H1 (cell line): ENCODE data around the gene EPHA7. TPM values are rescaled to one million over a fixed set of nuclear protein-coding genes. Genes with fewer than 3 reads are reported as not detected.

Experiments
- CTCF ChIA-PET: fragments of 300-600 bp; sonication (Branson Sonifier 250); formaldehyde crosslinking; loops from one replicate; lab custom pipeline; 2021; ENCODE audit not compliant: partially characterized antibody; lab: Charles Lee
- POLR2A ChIA-PET: fragments of 300-600 bp; sonication (Branson Sonifier 250); formaldehyde crosslinking; loops from one replicate; lab custom pipeline; 2021; ENCODE audit warnings: inconsistent platforms; ENCODE audit not compliant: partially characterized antibody; lab: Charles Lee
- DNase-seq, 2 experiments: peaks; one replicate each; pipeline versions ENCODE4 v3.0.0 to v3.0.0-alpha.2; 2010 to 2022; ENCODE audit warnings: low spot score in 2 of 2, low read depth in 1 of 2, mixed read lengths in 1 of 2
- FAIRE-seq: peaks from 2 replicates; lab custom pipeline; 2011; peaks lifted over from hg19 to GRCh38; lab: Jason Lieb, UNC
- H2AFZ ChIP-seq: 2 replicates; pipeline ENCODE4 v1.8.1; 2012; ENCODE audit warnings: low read length, inconsistent platforms
- H2AK5ac ChIP-seq: 2 replicates; pipeline ENCODE4 v1.6.1; 2013; ENCODE audit warnings: low read depth, low read length
- H2BK120ac ChIP-seq: replicated peaks from 2 replicates; pipeline ENCODE3; 2013; ENCODE audit warnings: low read depth, low read length, inconsistent platforms
- H2BK12ac ChIP-seq: 2 replicates; pipeline ENCODE4 v1.6.1; 2013; ENCODE audit warnings: low read depth, low read length
- H2BK15ac ChIP-seq: 2 replicates; pipeline ENCODE4 v1.6.1; 2013; ENCODE audit warnings: low read length
- H2BK20ac ChIP-seq: 2 replicates; pipeline ENCODE4 v1.6.1; 2013; ENCODE audit warnings: low read length
- H2BK5ac ChIP-seq: 2 replicates; pipeline ENCODE4 v1.6.1; 2013; ENCODE audit warnings: low read depth, low read length
- H3K14ac ChIP-seq: 2 replicates; pipeline ENCODE4 v1.6.1; 2013; ENCODE audit warnings: inconsistent platforms; ENCODE audit not compliant: insufficient read length
- H3K18ac ChIP-seq: 2 replicates; pipeline ENCODE4 v1.6.1; 2013; ENCODE audit warnings: low read length; ENCODE audit errors: extremely low read depth
- H3K23ac ChIP-seq: 2 replicates; pipeline ENCODE4 v1.6.1; 2013; ENCODE audit warnings: inconsistent platforms; ENCODE audit not compliant: insufficient read length
- H3K23me2 ChIP-seq: 2 replicates; pipeline ENCODE4 v1.6.1; 2013; ENCODE audit warnings: low read depth, low read length
- H3K27ac ChIP-seq: 2 replicates; pipeline ENCODE4 v1.6.1; 2011; ENCODE audit warnings: low read depth, low read length, inconsistent platforms
- H3K27me3 ChIP-seq, 4 experiments: replicated peaks in 1 of 4; 1 replicate in 1 of 4; 2 replicates in 3 of 4; pipeline versions ENCODE4 v1.6.1 to v1.8.1; 2011 to 2013; ENCODE audit warnings: low read length in 3 of 4, mild to moderate bottlenecking in 3 of 4, inconsistent platforms in 2 of 4, mixed read lengths in 2 of 4, moderate library complexity in 1 of 4; ENCODE audit not compliant: control insufficient read depth in 3 of 4, insufficient read depth in 3 of 4; ENCODE audit errors: extremely low read depth in 1 of 4
- H3K36me3 ChIP-seq, 4 experiments: 2 replicates each; pipeline versions ENCODE4 v1.6.1 to v1.8.1; 2011 to 2013; ENCODE audit warnings: mild to moderate bottlenecking in 4 of 4, low read length in 3 of 4, moderate library complexity in 2 of 4, control low read depth in 1 of 4, inconsistent platforms in 1 of 4; ENCODE audit not compliant: insufficient read depth in 4 of 4, control insufficient read depth in 2 of 4
- H3K4ac ChIP-seq: replicated peaks from 2 replicates; pipeline ENCODE3; 2013; ENCODE audit warnings: low read length, low read depth, mixed read lengths, inconsistent platforms; ENCODE audit not compliant: insufficient read length
- H3K4me1 ChIP-seq, 4 experiments: replicated peaks in 1 of 4; 1 replicate in 1 of 4; 2 replicates in 3 of 4; pipeline versions ENCODE4 v1.6.1 to v1.8.1; 2011 to 2013; ENCODE audit warnings: low read length in 3 of 4, inconsistent platforms in 2 of 4, mixed read lengths in 1 of 4; ENCODE audit not compliant: insufficient read depth in 4 of 4, control insufficient read depth in 3 of 4
- H3K4me2 ChIP-seq, 2 experiments: 2 replicates each; pipeline versions ENCODE4 v1.6.1 to v1.8.1; 2011 to 2013; ENCODE audit warnings: low read depth in 2 of 2, low read length in 2 of 2, control low read depth in 1 of 2, inconsistent platforms in 1 of 2, mild to moderate bottlenecking in 1 of 2; ENCODE audit not compliant: insufficient read depth in 1 of 2
- H3K4me3 ChIP-seq, 4 experiments: fragments of 200-600, 300-600 bp in 1 of 4; sonication (generic), shearing (Covaris generic), sonication (Bioruptor Twin) in 1 of 4; 2 replicates each; pipeline versions ENCODE4 v1.5.1 to v1.8.1; 2011 to 2016; ENCODE audit warnings: low read length in 4 of 4, low read depth in 3 of 4, control low read depth in 2 of 4, inconsistent platforms in 2 of 4, mild to moderate bottlenecking in 2 of 4, mixed read lengths in 1 of 4, moderate library complexity in 1 of 4; ENCODE audit not compliant: insufficient read depth in 2 of 4; ENCODE audit errors: extremely low read depth in 1 of 4
- H3K56ac ChIP-seq: replicated peaks from 2 replicates; pipeline ENCODE3; 2013; ENCODE audit warnings: low read depth, mild to moderate bottlenecking, mixed read lengths, low read length, inconsistent platforms; ENCODE audit not compliant: insufficient read length
- H3K79me1 ChIP-seq: 2 replicates; pipeline ENCODE4 v1.6.1; 2013; ENCODE audit warnings: low read depth, low read length, control low read depth
- H3K79me2 ChIP-seq, 2 experiments: 2 replicates each; pipeline versions ENCODE4 v1.6.1 to v1.8.1; 2012 to 2013; ENCODE audit warnings: low read length in 2 of 2, mild to moderate bottlenecking in 2 of 2, inconsistent platforms in 1 of 2; ENCODE audit not compliant: insufficient read depth in 2 of 2, control insufficient read depth in 1 of 2
- H3K9ac ChIP-seq, 4 experiments: replicated peaks in 1 of 4; 1 replicate in 1 of 4; 2 replicates in 3 of 4; pipeline versions ENCODE4 v1.6.1 to v1.8.1; 2011 to 2013; ENCODE audit warnings: low read depth in 3 of 4, low read length in 3 of 4, control low read depth in 2 of 4, mild to moderate bottlenecking in 2 of 4, moderate library complexity in 2 of 4, inconsistent platforms in 1 of 4; ENCODE audit errors: extremely low read depth in 1 of 4
- H3K9me3 ChIP-seq, 2 experiments: 2 replicates each; pipeline versions ENCODE4 v1.6.1 to v1.8.1; 2012 to 2013; ENCODE audit warnings: mild to moderate bottlenecking in 2 of 2, moderate library complexity in 2 of 2, control low read depth in 1 of 2, inconsistent platforms in 1 of 2, low read depth in 1 of 2, low read length in 1 of 2, mixed read lengths in 1 of 2; ENCODE audit not compliant: insufficient read depth in 2 of 2
- H4K20me1 ChIP-seq, 2 experiments: replicated peaks in 1 of 2; 2 replicates each; pipeline versions ENCODE3 to v1.8.1; 2011 to 2013; ENCODE audit warnings: inconsistent platforms in 2 of 2, low read length in 2 of 2, mild to moderate bottlenecking in 1 of 2; ENCODE audit not compliant: insufficient read depth in 2 of 2, control insufficient read depth in 1 of 2
- H4K5ac ChIP-seq: 2 replicates; pipeline ENCODE4 v1.6.1; 2013; ENCODE audit warnings: low read length, low read depth, mixed read lengths, inconsistent platforms; ENCODE audit not compliant: insufficient read length
- H4K8ac ChIP-seq: 2 replicates; pipeline ENCODE4 v1.8.0; 2013; ENCODE audit warnings: mild to moderate bottlenecking, moderate library complexity, low read length, inconsistent platforms; ENCODE audit not compliant: insufficient read depth; ENCODE audit errors: extremely low read depth
- H4K91ac ChIP-seq: replicated peaks from 2 replicates; pipeline ENCODE3; 2013; ENCODE audit warnings: low read length, mixed read lengths, inconsistent platforms; ENCODE audit not compliant: insufficient read length
- BACH1 ChIP-seq: IDR thresholded peaks from 2 replicates; pipeline ENCODE4 v1.6.1; 2012; ENCODE audit warnings: low read length, improper control_type of control experiment
- BCL11A ChIP-seq, 2 experiments: IDR thresholded peaks; one replicate each; pipeline ENCODE4 v1.6.1; 2011; ENCODE audit warnings: low read depth in 2 of 2, low read length in 2 of 2, mild to moderate bottlenecking in 2 of 2
- HDAC2 ChIP-seq, 2 experiments: fragments of 300-600 bp in 1 of 2; sonication (generic) in 1 of 2; IDR thresholded peaks; 2 replicates each; pipeline ENCODE4 v1.6.1; 2011 to 2012; ENCODE audit warnings: low read depth in 2 of 2, low read length in 2 of 2, mild to moderate bottlenecking in 2 of 2, moderate library complexity in 2 of 2, borderline replicate concordance in 1 of 2, inconsistent platforms in 1 of 2
- NRF1 ChIP-seq: IDR thresholded peaks from 2 replicates; pipeline ENCODE4 v1.6.1; 2011; ENCODE audit warnings: mild to moderate bottlenecking, low read depth, low read length, improper control_type of control experiment
- PHF8 ChIP-seq: fragments of 200-600 bp; sonication (generic); conservative IDR thresholded peaks from 2 replicates; pipeline ENCODE4 v1.7.1; 2012; ENCODE audit warnings: low read depth, mild to moderate bottlenecking, inconsistent platforms, low read length, moderate library complexity
- RAD21 ChIP-seq, 2 experiments: IDR thresholded peaks in 1 of 2; conservative IDR thresholded peaks in 1 of 2; 2 replicates each; pipeline ENCODE4 v1.6.1; 2011; ENCODE audit warnings: low read depth in 2 of 2, low read length in 2 of 2, improper control_type of control experiment in 1 of 2, inconsistent platforms in 1 of 2, mild to moderate bottlenecking in 1 of 2, moderate library complexity in 1 of 2
- RFX5 ChIP-seq: IDR thresholded peaks from 2 replicates; pipeline ENCODE4 v1.6.1; 2011; ENCODE audit warnings: low read depth, low read length, improper control_type of control experiment, borderline replicate concordance
- WGBS, 2 experiments: shearing (Covaris generic) in 1 of 2; methylation state at CpG; one replicate each; pipeline versions ENCODE4 v1.1.6 to v1.1.7; 2013 to 2015; ENCODE audit warnings: low lambda C conversion rate in 2 of 2, mixed read lengths in 2 of 2, inconsistent platforms in 1 of 2, low coverage in 1 of 2, missing lambda C conversion rate in 1 of 2; ENCODE audit not compliant: insufficient replicate concordance in 2 of 2, insufficient coverage in 1 of 2, insufficient read length in 1 of 2; ENCODE audit errors: extremely low coverage in 1 of 2, missing lambda C conversion rate in 1 of 2; 5-methylcytosine and 5-hydroxymethylcytosine counted together
- polyA plus RNA-seq, 7 experiments: library from polyadenylated mRNA; depleted of rRNA in 3 of 7; stranded (reverse) in 5 of 7; unstranded in 2 of 7; fragments of >200 nt in 5 of 7; fragments of 200-250 nt in 2 of 7; gene quantifications; 1 replicate in 5 of 7; 2 replicates in 1 of 7; 4 replicates in 1 of 7; pipeline versions ENCODE4 v1.2.1 to v1.2.3, GENCODE V29; 2011 to 2013; ENCODE audit warnings: missing spikeins in 2 of 7, mixed read lengths in 2 of 7
- total RNA-seq: library from RNA; stranded (reverse); fragmentation: NEBNext Ultra II Directional; extraction: Animal tissue kit (Norgen Biotek cat#: 25700); gene quantifications from 2 replicates; pipeline ENCODE4 v1.2.1, GENCODE V29; 2021
- TF ChIP-seq, protein P1 (sequence below): IDR thresholded peaks from 2 replicates; pipeline ENCODE4 v1.6.1; 2011; ENCODE audit warnings: low read depth, mild to moderate bottlenecking, low read length; ENCODE audit not compliant: insufficient read depth

Gene EPHA7
- total and polyA plus RNA-seq, 2 of the 8 experiments (the other 6 are each of a cell fraction or from before 2014, with no cell fraction given): 1.3 to 6.8 TPM

DNA sequence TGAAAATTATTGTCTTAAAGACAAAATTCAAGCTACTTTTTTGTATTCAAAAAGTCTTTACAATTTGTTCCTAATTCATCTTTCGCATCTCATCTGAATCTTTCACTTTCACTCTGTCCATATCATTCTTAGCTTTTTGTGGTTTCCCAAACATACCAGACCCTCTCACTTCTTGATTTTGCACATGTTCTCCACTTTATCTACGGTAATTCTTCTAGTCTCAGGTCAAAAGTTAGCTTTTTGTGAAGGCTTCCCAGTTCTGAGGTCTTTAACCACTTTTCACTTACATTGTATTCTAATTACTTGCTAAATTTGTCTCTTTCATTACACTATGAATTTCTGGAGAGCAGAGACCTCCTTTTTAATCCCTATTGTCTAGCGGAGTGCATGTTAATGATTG is 34.6 kb upstream of the EPHA7 start:
- no peak for FAIRE-seq
- no peak overlapping the region for H3K56ac ChIP-seq

More for the DNA sequence above, 34.6 kb upstream of the EPHA7 start:
- no peaks in the 10 kb centered on the region for H3K79me2 ChIP-seq
- H4K8ac ChIP-seq: no peak overlapping the region
- no peak overlapping the region for H3K4me2 ChIP-seq
- no peak for DNase-seq
- no peak overlapping the region for H2BK12ac ChIP-seq
- no peak overlapping the region for H2BK20ac ChIP-seq
- no peak overlapping the region for H3K4me3 ChIP-seq
- no peak overlapping the region for H3K14ac ChIP-seq
- no peak overlapping the region for H2AFZ ChIP-seq
- 89% methylated on average over 3 of the region's 3 CpGs; no CpG with 5 or more reads in 1 of the 2 experiments for WGBS, 2 experiments
- no peak overlapping the region for H4K5ac ChIP-seq
- CTCF ChIA-PET: interaction anchor here (0.6 to 1.4 kb wide), 4 partner anchors 10 to 34 kb away, joined by 3 to 9 read pairs (median 4); no protein-coding TSS in a partner anchor
- no peaks in the 10 kb centered on the region for H3K27me3 ChIP-seq
- no peak overlapping the region for H3K9ac ChIP-seq
- no peak overlapping the region for H2BK15ac ChIP-seq
- H2BK5ac ChIP-seq: no peak overlapping the region
- no peak overlapping the region for H2BK120ac ChIP-seq
- H3K23ac ChIP-seq: no peak overlapping the region
- H4K91ac ChIP-seq: no peak overlapping the region
- no peaks in the 10 kb centered on the region; the same call in 1 of the 2 replicates for H3K23me2 ChIP-seq
- no peaks in the 10 kb centered on the region for H4K20me1 ChIP-seq
- H3K36me3 ChIP-seq: no peaks in the 10 kb centered on the region
- POLR2A ChIA-PET: no interaction called here
- H2AK5ac ChIP-seq: no peak overlapping the region
- H3K4me1 ChIP-seq: no peaks in the 10 kb centered on the region; a peak in 1 of 7 replicates
- H3K79me1 ChIP-seq: no peaks in the 10 kb centered on the region
- H3K18ac ChIP-seq: no peak overlapping the region
- TF ChIP-seq NRF1 (no peak), BACH1 (no peak), RAD21 (IDR thresholded peaks at IDR 0.05 in 1 of 2, conservative IDR thresholded peaks at IDR 0.05 in 1 of 2; ENCODE audit: low read depth in 2 of 2, low read length in 2 of 2) (no peak), PHF8 (no peak), RFX5 (no peak), BCL11A (IDR thresholded peaks at IDR 0.05; ENCODE audit: low read depth in 2 of 2, low read length in 2 of 2) (no peak), HDAC2 (IDR thresholded peaks at IDR 0.05; ENCODE audit: borderline replicate concordance in 1 of 2, low read depth in 2 of 2, low read length in 2 of 2) (no peak)
- TF ChIP-seq, protein P1, sequence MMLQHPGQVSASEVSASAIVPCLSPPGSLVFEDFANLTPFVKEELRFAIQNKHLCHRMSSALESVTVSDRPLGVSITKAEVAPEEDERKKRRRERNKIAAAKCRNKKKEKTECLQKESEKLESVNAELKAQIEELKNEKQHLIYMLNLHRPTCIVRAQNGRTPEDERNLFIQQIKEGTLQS: no peak
- H3K27ac ChIP-seq: no peak overlapping the region
- no peak overlapping the region for H3K4ac ChIP-seq
- H3K9me3 ChIP-seq: no peaks in the 10 kb centered on the region
